Endothelial cell of umbilical vein (primary cell): ENCODE measurements around the gene CPNE9. TPM values are rescaled to one million over a fixed set of nuclear protein-coding genes. Genes with fewer than 3 reads are reported as not detected.

Experiments used
- BruUV-seq: library from RNA; stranded (reverse); fragments of 400-500 nt; replicated peaks from 2 replicates; lab custom pipeline; 2021; lab: Mats Ljungman, UMichigan
- CTCF ChIA-PET: fragments of 300-600, 350-600 bp; sonication (Branson Sonifier 250); formaldehyde crosslinking; loops from one replicate; lab custom pipeline; 2021; ENCODE audit warnings: antibody characterized with exemption, inconsistent platforms; lab: Charles Lee
- POLR2A ChIA-PET: fragments of 300-600, 350-600 bp; sonication (Branson Sonifier 250); formaldehyde crosslinking; loops from one replicate; lab custom pipeline; 2021; ENCODE audit warnings: antibody characterized with exemption, inconsistent platforms; lab: Charles Lee
- DNase-seq: peaks from one replicate; pipeline ENCODE4 v3.0.0-alpha.2; 2011; ENCODE audit warnings: low read depth, low spot score
- FAIRE-seq: peaks from 2 replicates; lab custom pipeline; 2011; peaks lifted over from hg19 to GRCh38; lab: Jason Lieb, UNC
- H2AFZ ChIP-seq: 2 replicates; pipeline ENCODE4 v1.6.0; 2012; ENCODE audit warnings: low read depth, low read length, control low read depth, inconsistent platforms
- H3K27ac ChIP-seq: 2 replicates; pipeline ENCODE4 v1.5.1; 2011; ENCODE audit warnings: low read depth, mild to moderate bottlenecking, control low read depth, low read length, moderate library complexity; ENCODE audit not compliant: insufficient read depth
- H3K27me3 ChIP-seq, 2 experiments: 2 replicates each; pipeline versions ENCODE4 v1.6.0 to v1.6.1; 2011; ENCODE audit warnings: low read length in 2 of 2, mixed read lengths in 1 of 2; ENCODE audit not compliant: control insufficient read depth in 2 of 2, insufficient read depth in 2 of 2
- H3K36me3 ChIP-seq, 2 experiments: 2 replicates in 1 of 2; 3 replicates in 1 of 2; pipeline ENCODE4 v1.5.1; 2011; ENCODE audit warnings: low read length in 2 of 2, mild to moderate bottlenecking in 1 of 2, moderate library complexity in 1 of 2; ENCODE audit not compliant: control insufficient read depth in 2 of 2, insufficient read depth in 2 of 2; ENCODE audit errors: extremely low read depth in 1 of 2
- H3K4me1 ChIP-seq: 3 replicates; pipeline ENCODE4 v1.5.1; 2011; ENCODE audit warnings: mild to moderate bottlenecking, low read length; ENCODE audit not compliant: control insufficient read depth, insufficient read depth; ENCODE audit errors: extremely low read depth
- H3K4me2 ChIP-seq: 2 replicates; pipeline ENCODE4 v1.6.1; 2011; ENCODE audit warnings: low read length, control low read depth, mixed read lengths; ENCODE audit not compliant: insufficient read depth
- H3K4me3 ChIP-seq, 3 experiments: fragments of 200-600 bp in 1 of 3; sonication (generic), shearing (Covaris generic) in 1 of 3; replicated peaks in 1 of 3; 2 replicates each; pipeline ENCODE4 v1.5.1; 2011 to 2016; ENCODE audit warnings: control low read depth in 3 of 3, low read length in 3 of 3, mild to moderate bottlenecking in 2 of 3, inconsistent platforms in 1 of 3, low read depth in 1 of 3, moderate library complexity in 1 of 3; ENCODE audit not compliant: insufficient read depth in 1 of 3
- H3K79me2 ChIP-seq: 2 replicates; pipeline ENCODE4 v1.6.0; 2012; ENCODE audit warnings: low read length, inconsistent platforms; ENCODE audit not compliant: control insufficient read depth, insufficient read depth
- H3K9ac ChIP-seq: replicated peaks from 2 replicates; pipeline ENCODE3; 2011; ENCODE audit warnings: low read length, control low read depth; ENCODE audit not compliant: insufficient read depth; ENCODE audit errors: extremely low read depth
- H3K9me1 ChIP-seq: replicated peaks from 3 replicates; pipeline ENCODE4 v1.6.0; 2011; ENCODE audit warnings: mild to moderate bottlenecking, low read length; ENCODE audit not compliant: control insufficient read depth, insufficient read depth; ENCODE audit errors: extremely low read depth
- H3K9me3 ChIP-seq: replicated peaks from 2 replicates; pipeline ENCODE4 v1.5.1; 2012; ENCODE audit warnings: low read length, inconsistent platforms; ENCODE audit not compliant: control insufficient read depth, insufficient read depth
- H4K20me1 ChIP-seq: replicated peaks from 2 replicates; pipeline ENCODE3; 2011; ENCODE audit warnings: mild to moderate bottlenecking, low read length; ENCODE audit not compliant: control insufficient read depth, insufficient read depth; ENCODE audit errors: extremely low read depth
- JUN ChIP-seq: IDR thresholded peaks from 2 replicates; pipeline ENCODE4 v1.6.1; 2011; ENCODE audit warnings: borderline replicate concordance, low read depth; ENCODE audit not compliant: insufficient read length, insufficient read depth
- POLR2AphosphoS5 ChIP-seq: IDR thresholded peaks from 2 replicates; pipeline ENCODE4 v1.6.1; 2012; ENCODE audit warnings: low read depth, mild to moderate bottlenecking, control low read depth, low read length, moderate library complexity; ENCODE audit not compliant: insufficient read depth
- dilution Hi-C: fragments of 300-500 bp; cut with MboI; formaldehyde crosslinking; loops from one replicate; pipeline ENCODE4 v1.15.0; 2019; ENCODE audit warnings: low sequenced_read_pairs; ENCODE audit not compliant: extremely low pct_ligation_motif_present
- intact Hi-C: fragments of 100-400 bp; cut with micrococcal nuclease; formaldehyde crosslinking; loops from one replicate; pipeline ENCODE4 v1.10.0; 2022
- polyA plus RNA-seq, 4 experiments: library from polyadenylated mRNA; depleted of rRNA in 3 of 4; stranded (reverse) in 3 of 4; unstranded in 1 of 4; fragments of >200 nt; gene quantifications; 2 replicates each; pipeline versions ENCODE4 v1.2.1 to v1.2.3, GENCODE V29; 2011 to 2012; ENCODE audit warnings: missing spikeins in 1 of 4
- total RNA-seq: library from RNA; stranded (reverse); gene quantifications from 2 replicates; pipeline ENCODE4 v1.2.3, GENCODE V29; 2021
- TF ChIP-seq, protein P1 (sequence below), 2 donors: IDR thresholded peaks; 1 replicate in 1 of 2; 2 replicates in 1 of 2; pipeline ENCODE4 v1.5.1; 2011; ENCODE audit warnings: low read length in 2 of 2, mild to moderate bottlenecking in 2 of 2, moderate library complexity in 2 of 2, control low read depth in 1 of 2, inconsistent platforms in 1 of 2, low read depth in 1 of 2; ENCODE audit not compliant: insufficient read depth in 1 of 2; ENCODE audit errors: extremely low read depth in 1 of 2

Gene CPNE9
- total and polyA plus RNA-seq, 2 donors (not counting 3 experiments of a cell fraction or from before 2014, with no cell fraction given), result not detected

DNA sequence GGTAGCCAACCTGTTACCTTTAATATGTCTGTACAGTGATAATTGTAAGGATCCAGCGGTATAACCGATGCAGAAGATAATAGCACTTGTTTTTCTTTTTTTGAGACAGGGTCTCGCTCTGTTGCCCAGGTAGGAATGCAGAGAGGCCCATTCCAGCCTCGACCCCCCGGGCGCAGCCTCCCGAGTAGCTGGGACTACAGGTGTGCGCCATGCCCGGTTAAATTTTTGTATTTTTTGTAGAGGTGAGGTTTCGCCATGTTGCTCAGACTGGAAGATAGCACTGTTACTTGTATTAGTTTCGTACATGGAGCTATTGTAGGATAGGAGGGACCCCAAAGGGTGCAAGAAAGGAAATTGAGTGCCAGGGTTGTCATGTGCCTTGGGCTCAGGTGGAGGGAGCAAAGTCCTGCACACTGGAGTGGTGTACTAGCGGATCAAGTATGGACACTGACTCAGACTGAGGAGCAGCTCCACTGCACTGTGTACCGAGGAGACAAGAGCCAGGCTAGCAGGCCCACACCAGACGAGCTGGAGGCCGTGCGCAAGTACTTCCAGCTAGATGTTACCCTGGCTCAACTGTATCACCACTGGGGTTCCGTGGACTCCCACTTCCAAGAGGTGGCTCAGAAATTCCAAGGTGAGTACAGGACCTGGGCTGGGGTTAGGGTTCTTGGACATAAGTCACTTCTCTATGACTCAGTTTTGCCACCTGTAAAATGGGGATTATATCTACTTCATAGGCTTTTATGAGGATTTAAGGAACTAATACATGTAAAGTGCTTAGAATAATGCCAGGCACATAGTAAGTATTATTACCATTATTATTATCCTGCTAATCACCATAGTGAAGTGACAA is 47.2 kb downstream of the CPNE9 start:
- Histone ChIP-seq H3K9me3 (no peaks in the 10 kb centered on the region), H3K27me3 (no peaks in the 10 kb centered on the region), H3K9ac (peak overlapping the region; percentile 52), H3K79me2 (peaks cover 12% of the 10 kb centered on the region), H3K4me2 (peak overlapping the region; percentile 82), H3K36me3 (peaks cover 4 to 23% of the 10 kb centered on the region in 2 experiments), H3K4me3 (peak overlapping the region; percentile 55 to 80 (median 58)), H4K20me1 (no peaks in the 10 kb centered on the region), H3K9me1 (no peaks in the 10 kb centered on the region), H3K4me1 (peaks cover 44% of the 10 kb centered on the region), H2AFZ (peak overlapping the region; percentile 80), H3K27ac (peak overlapping the region; percentile 0)
- peak; percentile 31 for FAIRE-seq
- dilution Hi-C loops (no loop called here), intact Hi-C loops (no loop called here)
- POLR2A ChIA-PET, result interaction anchor here (0.6 kb wide), 1 partner anchor 38 kb away, joined by 3 read pairs; no protein-coding TSS in a partner anchor
- no TSS peak for BruUV-seq
- TF ChIP-seq POLR2AphosphoS5 (no peak), JUN (no peak)
- TF ChIP-seq, protein P1, sequence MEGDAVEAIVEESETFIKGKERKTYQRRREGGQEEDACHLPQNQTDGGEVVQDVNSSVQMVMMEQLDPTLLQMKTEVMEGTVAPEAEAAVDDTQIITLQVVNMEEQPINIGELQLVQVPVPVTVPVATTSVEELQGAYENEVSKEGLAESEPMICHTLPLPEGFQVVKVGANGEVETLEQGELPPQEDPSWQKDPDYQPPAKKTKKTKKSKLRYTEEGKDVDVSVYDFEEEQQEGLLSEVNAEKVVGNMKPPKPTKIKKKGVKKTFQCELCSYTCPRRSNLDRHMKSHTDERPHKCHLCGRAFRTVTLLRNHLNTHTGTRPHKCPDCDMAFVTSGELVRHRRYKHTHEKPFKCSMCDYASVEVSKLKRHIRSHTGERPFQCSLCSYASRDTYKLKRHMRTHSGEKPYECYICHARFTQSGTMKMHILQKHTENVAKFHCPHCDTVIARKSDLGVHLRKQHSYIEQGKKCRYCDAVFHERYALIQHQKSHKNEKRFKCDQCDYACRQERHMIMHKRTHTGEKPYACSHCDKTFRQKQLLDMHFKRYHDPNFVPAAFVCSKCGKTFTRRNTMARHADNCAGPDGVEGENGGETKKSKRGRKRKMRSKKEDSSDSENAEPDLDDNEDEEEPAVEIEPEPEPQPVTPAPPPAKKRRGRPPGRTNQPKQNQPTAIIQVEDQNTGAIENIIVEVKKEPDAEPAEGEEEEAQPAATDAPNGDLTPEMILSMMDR (IDR thresholded peaks at IDR 0.05; ENCODE audit: extremely low read depth in 1 of 2, insufficient read depth in 1 of 2, low read depth in 1 of 2, low read length in 2 of 2), result no peak
- CTCF ChIA-PET, result interaction anchor here (0.8 to 2.4 kb wide), 3 partner anchors 20 to 42 kb away, joined by 3 to 12 read pairs (median 7); partner anchors contain the start of genes ARPC4, BRPF1 and TADA3
- no peak for DNase-seq
